Measurements from ENCODE around the gene AQP12A. TPM values are rescaled to one million over a fixed set of nuclear protein-coding genes. Genes with fewer than 3 reads are reported as not detected.

The AQP12A gene
- total RNA-seq, 1 experiment from 2014 or later, result not detected

DNA sequence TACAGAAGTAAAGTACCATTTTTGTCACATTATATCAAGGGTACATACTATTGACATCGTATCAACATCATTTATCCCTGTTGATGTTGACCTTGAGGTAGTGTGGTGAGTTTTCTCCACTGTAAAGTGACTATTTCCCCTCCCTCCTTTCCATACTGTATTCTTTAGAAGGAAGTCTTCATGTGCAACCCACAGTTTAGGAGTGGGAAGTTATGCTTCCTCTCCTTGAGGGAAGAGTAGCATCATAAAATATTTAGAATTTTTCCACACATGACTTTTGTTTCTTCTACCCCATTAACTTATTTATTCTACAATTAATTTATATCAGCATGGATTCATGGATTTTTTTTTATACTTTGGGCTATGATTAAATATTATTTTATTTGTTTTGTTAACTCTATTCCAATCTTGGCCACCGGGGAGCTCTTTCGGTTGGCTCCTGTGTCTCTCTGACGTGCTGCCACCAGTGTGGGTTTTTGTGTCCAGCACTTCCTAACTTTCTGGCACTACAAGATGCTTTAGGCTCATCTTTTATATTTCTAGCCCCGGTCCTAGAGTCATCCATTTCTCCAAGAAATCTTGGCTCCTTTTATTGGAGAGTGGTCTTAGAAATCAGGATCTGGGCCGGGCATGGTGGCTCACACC, 28.0 kb upstream of the AQP12A start:
- H2AFZ ChIP-seq (ENCODE audit: low read depth, low read length, poor library complexity, severe bottlenecking), result no peak overlapping the region
- no peaks in the 10 kb centered on the region for H4K20me1 ChIP-seq (ENCODE audit: insufficient read depth)
- ChIA-PET POLR2A (no interaction called here), RAD21 (ENCODE audit: low non-redundant PET in 1 of 2, low total read pairs in 2 of 2, uncharacterized antibody in 2 of 2, unreplicated experiment in 2 of 2) (no interaction called here), CTCF (interaction anchor here (0.9 to 1.1 kb wide), 2 partner anchors 8 to 23 kb away, joined by 3 to 4 read pairs; no protein-coding TSS in a partner anchor)
- DNase-seq (ENCODE audit: low read depth, low spot score) (no peak), ATAC-seq (peak; percentile 69)
- TF ChIP-seq, protein P1, sequence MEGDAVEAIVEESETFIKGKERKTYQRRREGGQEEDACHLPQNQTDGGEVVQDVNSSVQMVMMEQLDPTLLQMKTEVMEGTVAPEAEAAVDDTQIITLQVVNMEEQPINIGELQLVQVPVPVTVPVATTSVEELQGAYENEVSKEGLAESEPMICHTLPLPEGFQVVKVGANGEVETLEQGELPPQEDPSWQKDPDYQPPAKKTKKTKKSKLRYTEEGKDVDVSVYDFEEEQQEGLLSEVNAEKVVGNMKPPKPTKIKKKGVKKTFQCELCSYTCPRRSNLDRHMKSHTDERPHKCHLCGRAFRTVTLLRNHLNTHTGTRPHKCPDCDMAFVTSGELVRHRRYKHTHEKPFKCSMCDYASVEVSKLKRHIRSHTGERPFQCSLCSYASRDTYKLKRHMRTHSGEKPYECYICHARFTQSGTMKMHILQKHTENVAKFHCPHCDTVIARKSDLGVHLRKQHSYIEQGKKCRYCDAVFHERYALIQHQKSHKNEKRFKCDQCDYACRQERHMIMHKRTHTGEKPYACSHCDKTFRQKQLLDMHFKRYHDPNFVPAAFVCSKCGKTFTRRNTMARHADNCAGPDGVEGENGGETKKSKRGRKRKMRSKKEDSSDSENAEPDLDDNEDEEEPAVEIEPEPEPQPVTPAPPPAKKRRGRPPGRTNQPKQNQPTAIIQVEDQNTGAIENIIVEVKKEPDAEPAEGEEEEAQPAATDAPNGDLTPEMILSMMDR (IDR thresholded peaks at IDR 0.05 in 2 of 3, conservative IDR thresholded peaks at IDR 0.05 in 1 of 3; ENCODE audit: borderline replicate concordance in 1 of 3, insufficient read depth in 1 of 3, low read depth in 2 of 3, low read length in 2 of 3), result 0 out of 6 replicates have a peak, but pooled peaks of 2 of the 3 experiments have one; percentile 11 to 22
- no peak for TF ChIP-seq SP1 (IDR thresholded peaks at IDR 0.05; ENCODE audit: low read depth)
- intact Hi-C loops (cut with micrococcal nuclease), result loop anchor here (10.0 kb wide), 1 partner anchor 171 kb away; no protein-coding TSS in a partner anchor
- no peaks in the 10 kb centered on the region for H3K4me1 ChIP-seq (ENCODE audit: control insufficient read depth in 1 of 2, insufficient read depth in 2 of 2, low read length in 2 of 2)
- no peaks in the 10 kb centered on the region for H3K9me2 ChIP-seq (ENCODE audit: insufficient read depth)
- H3K36me3 ChIP-seq (ENCODE audit: control insufficient read depth in 1 of 2, insufficient read depth in 2 of 2, low read length in 2 of 2), result no peaks in the 10 kb centered on the region
- H3K79me2 ChIP-seq (ENCODE audit: insufficient read depth, low read length), result no peaks in the 10 kb centered on the region
- peaks cover 32% of the 10 kb centered on the region; the same call in 1 of the 2 replicates for H3K27me3 ChIP-seq (ENCODE audit: insufficient read depth, low read length)
- H3K9ac ChIP-seq (ENCODE audit: low read length), result no peak overlapping the region
- H3K9me3 ChIP-seq (ENCODE audit: control insufficient read depth in 1 of 2, insufficient read depth in 1 of 2, low read depth in 1 of 2, low read length in 2 of 2), result no peaks in the 10 kb centered on the region
- no peak overlapping the region for H3K27ac ChIP-seq (ENCODE audit: low read depth, low read length)
- no peak overlapping the region for H3K4me3 ChIP-seq (replicated peaks in 1 of 2; ENCODE audit: low read depth in 1 of 2, low read length in 2 of 2)
- H3K4me2 ChIP-seq (ENCODE audit: low read length), result no peak overlapping the region
- no TSS peak for BruUV-seq (replicated peaks)

DNA sequence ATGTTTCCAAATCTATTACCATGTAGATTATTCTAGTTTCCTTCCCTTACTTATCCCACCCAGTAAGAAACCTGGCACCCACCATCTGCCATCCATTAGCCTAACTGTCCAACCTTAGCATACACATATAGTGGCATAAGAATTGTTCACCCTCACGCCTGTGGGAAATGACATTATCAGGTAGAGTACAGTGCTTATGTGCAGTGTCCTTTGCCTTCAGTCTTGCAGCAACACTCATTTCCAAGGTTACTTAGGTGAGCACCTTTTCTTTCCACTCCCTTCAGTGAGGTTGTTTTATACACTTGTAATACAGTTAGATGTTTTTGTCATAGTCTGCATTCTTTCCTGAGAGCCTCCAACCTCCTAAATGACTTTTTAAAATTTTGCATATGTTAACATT, 27.0 kb upstream of the AQP12A start:
- intact Hi-C loops (cut with micrococcal nuclease), result loop anchor here (5.0 to 10.0 kb wide), 2 partner anchors 43 to 170 kb away; no protein-coding TSS in a partner anchor
- H2AFZ ChIP-seq (ENCODE audit: low read depth, low read length, poor library complexity, severe bottlenecking), result no peak overlapping the region
- peaks cover 23% of the 10 kb centered on the region; the same call in 1 of the 2 replicates for H3K27me3 ChIP-seq (ENCODE audit: insufficient read depth, low read length)
- CTCF ChIA-PET, result interaction anchor here (0.9 kb wide), 1 partner anchor 9 kb away, joined by 3 read pairs; no protein-coding TSS in a partner anchor
- H3K36me3 ChIP-seq (ENCODE audit: control insufficient read depth in 1 of 2, insufficient read depth in 2 of 2, low read length in 2 of 2), result no peaks in the 10 kb centered on the region
- POLR2A ChIA-PET, result no interaction called here
- no peaks in the 10 kb centered on the region for H3K4me1 ChIP-seq (ENCODE audit: control insufficient read depth in 1 of 2, insufficient read depth in 2 of 2, low read length in 2 of 2)
- no peak overlapping the region for H3K4me3 ChIP-seq (replicated peaks in 1 of 2; ENCODE audit: low read depth in 1 of 2, low read length in 2 of 2)
- H3K9me2 ChIP-seq (ENCODE audit: insufficient read depth), result no peaks in the 10 kb centered on the region
- ATAC-seq, result no peak
- no peak overlapping the region for H3K9ac ChIP-seq (ENCODE audit: low read length)
- H3K9me3 ChIP-seq (ENCODE audit: control insufficient read depth in 1 of 2, insufficient read depth in 1 of 2, low read depth in 1 of 2, low read length in 2 of 2), result no peaks in the 10 kb centered on the region
- no peak overlapping the region for H3K27ac ChIP-seq (ENCODE audit: low read depth, low read length)
- H3K79me2 ChIP-seq (ENCODE audit: insufficient read depth, low read length), result no peaks in the 10 kb centered on the region
- no peak overlapping the region for H3K4me2 ChIP-seq (ENCODE audit: low read length)
- DNase-seq (ENCODE audit: low read depth, low spot score), result no peak
- no peaks in the 10 kb centered on the region for H4K20me1 ChIP-seq (ENCODE audit: insufficient read depth)
- BruUV-seq (replicated peaks), result no TSS peak
- RAD21 ChIA-PET (ENCODE audit: low non-redundant PET in 1 of 2, low total read pairs in 2 of 2, uncharacterized antibody in 2 of 2, unreplicated experiment in 2 of 2), result no interaction called here
- TF ChIP-seq, protein P2, sequence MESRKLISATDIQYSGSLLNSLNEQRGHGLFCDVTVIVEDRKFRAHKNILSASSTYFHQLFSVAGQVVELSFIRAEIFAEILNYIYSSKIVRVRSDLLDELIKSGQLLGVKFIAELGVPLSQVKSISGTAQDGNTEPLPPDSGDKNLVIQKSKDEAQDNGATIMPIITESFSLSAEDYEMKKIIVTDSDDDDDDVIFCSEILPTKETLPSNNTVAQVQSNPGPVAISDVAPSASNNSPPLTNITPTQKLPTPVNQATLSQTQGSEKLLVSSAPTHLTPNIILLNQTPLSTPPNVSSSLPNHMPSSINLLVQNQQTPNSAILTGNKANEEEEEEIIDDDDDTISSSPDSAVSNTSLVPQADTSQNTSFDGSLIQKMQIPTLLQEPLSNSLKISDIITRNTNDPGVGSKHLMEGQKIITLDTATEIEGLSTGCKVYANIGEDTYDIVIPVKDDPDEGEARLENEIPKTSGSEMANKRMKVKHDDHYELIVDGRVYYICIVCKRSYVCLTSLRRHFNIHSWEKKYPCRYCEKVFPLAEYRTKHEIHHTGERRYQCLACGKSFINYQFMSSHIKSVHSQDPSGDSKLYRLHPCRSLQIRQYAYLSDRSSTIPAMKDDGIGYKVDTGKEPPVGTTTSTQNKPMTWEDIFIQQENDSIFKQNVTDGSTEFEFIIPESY (IDR thresholded peaks at IDR 0.05; ENCODE audit: extremely low read depth, insufficient replicate concordance, low read length), result no peak
- TF ChIP-seq ZNF274 (IDR thresholded peaks at IDR 0.05; ENCODE audit: low read depth, low read length) (no peak), FOSL1 (IDR thresholded peaks at IDR 0.05; ENCODE audit: low read depth) (no peak), ZFX (IDR thresholded peaks at IDR 0.05) (no peak), CEBPB (IDR thresholded peaks at IDR 0.05; ENCODE audit: low read depth) (no peak), TCF7L2 (IDR thresholded peaks at IDR 0.05; ENCODE audit: borderline replicate concordance, extremely low read depth, insufficient read depth, insufficient read length) (no peak), ELF1 (IDR thresholded peaks at IDR 0.05; ENCODE audit: borderline replicate concordance, low read depth) (no peak), EGR1 (IDR thresholded peaks at IDR 0.05; ENCODE audit: low read depth) (no peak)
- TF ChIP-seq, protein P3, sequence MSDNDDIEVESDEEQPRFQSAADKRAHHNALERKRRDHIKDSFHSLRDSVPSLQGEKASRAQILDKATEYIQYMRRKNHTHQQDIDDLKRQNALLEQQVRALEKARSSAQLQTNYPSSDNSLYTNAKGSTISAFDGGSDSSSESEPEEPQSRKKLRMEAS (IDR thresholded peaks at IDR 0.05), result no peak
- TF ChIP-seq, protein P1 (IDR thresholded peaks at IDR 0.05 in 2 of 3, conservative IDR thresholded peaks at IDR 0.05 in 1 of 3; ENCODE audit: borderline replicate concordance in 1 of 3, insufficient read depth in 1 of 3, low read depth in 2 of 3, low read length in 2 of 3), result no peak

Data from HCT116 (cell line).